ENCODE results near the gene EIF2S1.

DNA sequence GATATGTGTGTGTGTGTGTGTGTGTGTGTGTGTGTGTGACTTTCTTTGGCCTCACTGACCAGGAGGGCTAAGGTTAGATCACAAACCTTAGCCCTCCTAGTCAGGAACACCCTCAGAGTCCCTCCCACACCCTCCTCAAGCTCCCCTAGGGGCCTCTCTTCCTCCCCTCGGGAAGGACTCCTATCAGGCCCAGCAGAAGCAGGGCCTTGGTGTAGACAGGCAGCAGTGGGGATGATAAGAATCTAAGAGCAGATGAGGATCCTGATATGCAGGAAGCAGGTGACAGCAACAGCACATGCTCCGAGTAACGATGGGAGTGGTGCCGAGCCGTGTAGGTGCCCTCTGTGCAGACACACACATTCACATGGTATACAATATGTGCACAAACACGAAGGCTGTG, 31.1 kb downstream of the EIF2S1 start:
- TF ChIP-seq EZH2 (IDR thresholded peaks at IDR 0.05) (no peak), POLR2AphosphoS5 (IDR thresholded peaks at IDR 0.05; ENCODE audit: borderline replicate concordance, low read depth, low read length) (no peak), FOXP2 (optimal IDR thresholded peaks at IDR 0.05; ENCODE audit: control extremely low read depth, extremely low read length, insufficient read depth) (no peak)

Measured in SK-N-MC (cell line).